GM19468 (cell line): ENCODE data around the gene KRT24.
"Not testable (repeated sequence)": the region's sequence is repeated elsewhere in the genome, so short reads cannot be mapped to it uniquely, and the experiment has no call there.

ENCODE experiments used
- ATAC-seq: cut with Tn5 transposase; IDR thresholded peaks from one replicate; pipeline ENCODE4 v1.9.1; 2021; ENCODE audit warnings: mild to moderate bottlenecking, moderate library complexity, moderate number of reproducible peaks; ENCODE audit not compliant: unreplicated experiment; ENCODE audit errors: extremely low read depth

The KRT24 gene

DNA sequence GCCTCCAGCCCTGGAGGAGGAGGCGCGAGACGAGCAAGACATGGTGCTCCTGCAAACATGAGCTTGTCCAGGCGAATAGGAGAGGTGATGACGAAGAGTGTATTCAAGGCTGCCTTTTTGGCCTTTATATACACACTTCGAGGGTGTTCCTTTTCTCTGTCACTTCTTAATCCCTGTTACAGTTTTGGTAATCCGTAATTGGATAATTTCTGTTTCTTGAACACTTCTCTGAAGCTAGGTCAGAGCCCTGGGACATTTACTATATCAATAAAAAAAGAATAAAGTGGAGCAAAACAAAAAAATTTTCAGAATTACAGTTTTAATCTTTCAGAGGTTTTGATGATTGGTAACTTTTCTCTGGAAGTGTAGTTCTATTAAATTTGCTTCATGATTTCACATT, at the start of gene KRT24:
Gene KRT24 (minus strand): TSS at position 101 of the 400 bp plus-strand sequence. CDS start 59 bp downstream, at position 42.
- no peak for ATAC-seq

DNA sequence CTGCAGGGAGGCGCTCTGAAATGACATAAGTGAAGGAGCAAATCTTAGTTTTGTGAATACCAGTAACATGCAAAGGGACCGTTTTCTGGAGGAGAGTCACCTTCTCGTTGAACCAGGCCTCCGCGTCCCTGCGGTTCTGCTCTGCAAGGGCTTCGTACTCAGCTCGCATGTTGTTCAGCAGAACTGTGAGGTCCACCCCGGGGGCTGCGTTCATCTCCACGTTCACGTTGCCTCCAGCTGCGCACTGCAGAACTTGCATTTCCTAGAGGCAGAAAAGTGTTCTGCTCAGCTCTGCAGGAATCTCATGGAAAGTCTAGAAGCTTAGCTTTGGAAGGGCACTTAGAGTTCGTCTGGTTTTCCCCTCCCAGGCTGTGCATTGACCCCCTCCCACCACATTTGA, 47.5 kb upstream of the KRT24 start:
- no peak for ATAC-seq

DNA sequence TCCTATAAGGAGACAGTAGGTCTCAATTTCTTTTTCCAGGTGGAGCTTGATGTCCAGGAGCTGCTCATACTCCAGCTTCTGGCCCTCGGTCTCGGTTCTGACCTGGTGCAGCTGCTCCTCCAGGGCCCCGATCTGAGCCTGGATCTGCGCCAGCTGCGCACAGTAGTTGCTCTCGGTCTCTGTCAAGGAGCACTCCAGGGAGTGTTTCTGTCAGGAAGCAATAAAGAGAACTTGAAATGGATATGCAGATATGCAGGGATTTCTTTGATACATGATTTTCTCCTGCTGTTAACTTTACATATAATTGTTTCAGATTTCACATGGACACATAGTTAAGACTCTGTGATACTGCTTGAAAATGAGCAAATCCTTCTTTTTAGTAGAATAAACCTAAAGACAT, 46.8 kb upstream of the KRT24 start:
- no peak for ATAC-seq

DNA sequence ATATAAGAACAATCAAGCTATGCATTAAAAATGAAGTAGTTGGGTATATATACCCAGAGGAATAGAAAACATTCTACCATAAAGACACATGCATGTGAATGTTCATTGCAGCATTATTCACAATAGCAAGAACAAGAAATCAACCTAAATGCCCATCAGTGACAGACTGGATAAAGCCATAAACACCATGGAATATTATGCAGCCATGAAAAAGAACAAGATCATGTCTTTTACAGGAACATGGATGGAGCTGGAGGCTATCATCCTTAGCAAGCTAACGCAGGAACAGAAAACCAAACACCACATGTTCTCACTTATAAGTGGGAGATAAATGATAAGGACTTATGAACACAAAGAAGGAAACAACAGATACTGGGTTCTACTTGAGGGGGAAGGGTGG, 45.1 kb upstream of the KRT24 start:
- not testable (repeated sequence) for ATAC-seq

DNA sequence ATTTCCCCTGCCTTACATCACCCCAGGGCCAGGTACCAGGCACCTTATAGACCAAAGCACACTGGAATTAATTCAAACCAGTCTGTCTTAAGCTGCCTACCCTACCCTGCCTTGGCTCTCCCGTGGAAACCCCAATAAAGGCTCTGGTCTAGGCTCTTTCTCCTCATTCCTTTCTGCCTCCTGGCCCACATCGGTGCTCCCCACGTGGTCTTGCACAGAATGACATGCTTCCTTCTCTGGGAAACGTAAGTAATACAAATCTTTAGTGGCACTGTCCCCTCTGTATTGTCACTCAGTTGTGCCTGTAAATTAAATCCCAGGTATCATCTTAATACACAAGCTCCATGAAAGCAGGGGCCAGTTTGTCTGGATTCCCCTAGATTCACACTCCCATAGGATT, 35.0 kb upstream of the KRT24 start:
- ATAC-seq = no peak

DNA sequence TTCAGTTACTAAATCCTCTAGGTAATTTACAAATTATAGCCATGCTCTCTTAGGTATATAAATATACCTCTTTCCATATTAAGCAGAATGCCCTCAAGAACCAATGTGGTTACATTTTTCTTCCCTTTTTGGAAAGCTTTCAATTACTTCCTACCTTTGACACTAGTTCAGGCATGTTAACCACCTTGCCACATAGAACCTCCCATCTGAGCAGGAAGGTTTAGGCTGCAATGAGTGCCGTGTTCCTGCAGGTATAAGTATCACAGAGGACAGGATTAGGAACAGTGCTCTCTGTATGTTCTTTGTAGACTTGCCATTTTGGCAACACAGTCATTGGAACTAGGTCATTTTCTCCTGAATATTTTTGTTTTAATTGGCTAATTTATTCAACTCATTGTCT, 31.5 kb upstream of the KRT24 start:
- no peak for ATAC-seq

DNA sequence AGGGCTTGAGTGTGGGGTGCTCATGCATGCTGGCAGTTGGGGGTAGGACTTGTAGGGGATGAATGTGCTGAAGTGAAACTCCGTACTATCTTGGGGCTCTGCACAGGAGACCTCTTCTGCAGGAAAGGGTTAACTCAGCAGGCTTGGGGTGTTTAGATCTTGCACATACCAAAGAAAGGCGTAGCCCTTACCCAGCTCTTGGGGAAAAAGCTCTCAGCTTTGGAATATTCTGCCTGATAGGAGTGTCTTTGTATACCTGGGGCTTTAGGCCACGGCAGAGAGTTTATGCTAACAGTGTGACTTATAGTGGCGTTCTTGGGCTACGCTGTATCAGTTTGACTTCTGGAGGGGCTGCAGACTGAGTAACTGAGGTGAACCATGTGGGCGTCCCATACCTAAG, 30.5 kb upstream of the KRT24 start:
- ATAC-seq = no peak

DNA sequence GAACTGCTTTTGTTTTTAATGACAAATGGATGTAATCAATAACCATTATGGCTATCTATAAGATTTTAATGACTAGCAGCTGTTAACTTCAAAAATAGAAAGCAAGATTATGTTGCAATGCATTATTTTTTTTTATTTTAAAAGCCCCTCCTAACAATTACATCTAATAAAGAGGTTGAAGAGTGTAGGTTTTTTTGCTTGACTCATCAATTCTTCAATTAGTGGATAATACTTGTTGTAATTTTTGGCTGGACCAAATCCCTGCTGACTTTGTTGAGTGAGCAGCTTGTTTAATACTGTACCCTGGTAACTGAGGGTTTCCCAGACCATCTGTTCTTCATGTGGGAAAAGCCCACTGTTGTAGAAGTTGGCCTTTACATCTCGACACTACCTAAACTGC, 27.4 kb upstream of the KRT24 start:
- ATAC-seq = no peak

DNA sequence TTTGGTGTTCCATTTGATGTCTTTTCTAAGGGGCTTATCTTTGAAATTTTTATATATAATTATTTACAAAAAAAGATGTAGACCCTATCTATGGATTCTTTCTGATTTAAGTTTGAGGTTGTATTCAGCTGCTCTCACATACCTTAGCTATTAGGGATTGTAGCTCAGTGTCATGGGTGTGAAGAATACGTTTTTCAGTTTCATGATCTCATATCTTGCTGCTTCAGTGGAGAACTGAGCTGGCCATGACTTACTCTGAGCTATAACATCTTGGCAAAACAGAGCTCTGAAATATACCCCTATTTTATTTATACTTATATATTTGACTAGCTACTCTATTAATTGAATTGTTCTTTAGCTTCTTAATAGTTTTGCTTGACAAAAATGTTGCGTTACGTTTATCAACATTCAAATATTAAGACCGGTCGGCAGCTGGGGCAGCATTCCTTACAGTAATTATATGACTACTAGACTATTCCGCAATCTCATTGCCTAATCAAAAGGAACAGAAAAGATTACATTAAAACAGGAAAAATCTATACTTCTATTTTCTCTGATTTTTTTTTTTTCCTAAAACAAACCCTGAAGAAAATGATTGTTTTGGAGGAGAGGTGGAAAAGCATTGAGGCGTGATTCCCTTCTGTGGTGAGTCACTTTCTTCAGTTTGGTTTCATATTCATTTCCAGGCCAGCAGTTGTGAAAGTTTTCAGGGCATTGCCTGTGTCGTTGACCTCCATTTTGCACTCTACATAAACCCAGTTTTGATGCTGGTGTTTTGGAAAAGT, 24.1 kb upstream of the KRT24 start:
- no peak for ATAC-seq

DNA sequence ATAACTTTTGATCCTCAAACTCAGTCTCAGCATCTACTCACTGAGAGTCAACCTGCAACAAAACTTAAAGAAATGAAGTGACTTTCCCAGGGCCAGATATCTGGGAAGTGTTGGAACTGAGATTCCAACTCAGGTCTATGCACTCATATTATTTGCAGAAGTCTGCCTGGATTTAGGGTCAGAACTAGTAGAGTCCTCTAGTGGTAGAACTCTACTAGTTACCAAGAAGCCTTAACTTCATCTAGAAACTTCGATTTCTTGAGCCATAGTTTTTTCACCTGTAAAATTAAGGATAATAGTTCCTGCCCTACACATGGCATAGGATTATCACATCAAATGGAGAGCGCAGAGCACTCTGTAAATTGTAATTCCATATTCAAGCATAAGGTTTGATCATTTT, 23.4 kb upstream of the KRT24 start:
- ATAC-seq = no peak

DNA sequence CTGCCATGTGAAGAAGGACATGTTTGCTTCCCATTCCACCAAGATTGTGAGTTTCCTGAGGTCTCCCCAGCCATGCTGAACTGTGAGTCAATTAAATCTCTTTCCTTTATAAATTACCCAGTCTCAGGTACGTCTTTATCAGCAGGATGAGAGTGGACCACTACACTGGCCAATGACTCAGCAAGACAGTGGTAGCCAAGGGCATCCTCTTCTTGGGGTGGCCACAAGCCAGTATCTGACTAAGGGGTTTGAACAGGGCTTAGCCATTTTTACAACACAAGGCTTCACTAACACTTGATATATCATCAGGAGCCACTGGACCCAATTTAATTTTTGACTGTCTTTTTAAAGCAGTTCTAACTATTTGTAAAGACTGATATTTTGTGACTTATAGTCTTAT, 21.1 kb upstream of the KRT24 start:
- no peak for ATAC-seq

DNA sequence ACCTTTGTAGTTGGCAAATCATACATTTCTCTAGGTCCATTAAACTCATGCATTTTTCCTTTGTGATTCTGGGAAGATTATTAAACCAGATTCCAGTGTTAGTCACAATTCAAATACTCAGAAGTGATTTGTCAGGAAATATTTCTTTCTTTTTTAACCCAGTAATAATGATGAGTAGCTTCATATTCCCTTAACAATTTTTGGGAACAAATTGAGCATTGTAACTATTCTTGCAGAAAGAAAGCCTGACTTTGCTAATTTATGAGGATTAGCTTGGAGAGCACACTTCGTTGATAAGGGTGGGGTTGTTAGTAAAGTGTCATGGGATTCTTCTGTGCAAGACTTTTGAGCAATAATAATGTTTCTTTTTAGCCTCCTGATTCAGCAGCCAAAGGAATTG, 18.7 kb upstream of the KRT24 start:
- ATAC-seq = no peak

DNA sequence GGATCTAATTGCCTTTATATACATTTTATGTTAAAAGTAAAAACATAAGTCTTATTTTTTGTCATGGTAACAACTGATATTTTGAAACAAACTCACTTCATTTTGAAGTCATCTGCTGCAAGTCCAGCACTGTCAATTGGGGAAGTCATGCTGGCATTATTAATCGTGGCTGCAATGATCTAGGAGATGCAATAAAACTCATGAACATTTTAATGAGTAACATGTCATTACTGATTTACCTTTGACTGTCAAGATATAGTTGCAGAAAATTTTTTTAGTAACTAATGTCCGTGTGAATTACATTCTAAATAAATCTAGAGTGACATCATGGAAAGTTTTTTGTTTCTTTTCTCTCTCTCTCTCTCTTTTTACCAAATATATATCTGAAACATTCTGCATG, 17.3 kb upstream of the KRT24 start:
- no peak for ATAC-seq

DNA sequence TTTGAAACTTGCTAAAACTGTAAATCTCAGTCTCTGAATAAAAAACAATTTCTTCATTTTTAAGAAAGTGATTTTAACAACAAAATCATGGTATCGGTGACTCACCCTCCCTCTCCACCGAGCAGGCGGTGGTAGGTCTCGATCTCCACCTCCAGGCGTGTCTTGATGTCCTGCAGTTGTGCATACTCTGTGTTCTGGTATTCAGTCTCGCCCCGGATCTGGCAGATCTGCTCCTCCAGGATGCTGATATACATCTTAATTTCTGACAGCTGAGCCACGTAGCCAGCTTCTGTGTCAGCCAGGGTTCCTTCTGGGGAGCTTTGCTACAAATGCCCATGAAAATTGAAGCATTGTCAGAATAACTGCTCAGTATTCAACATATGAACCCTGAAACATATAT, 15.4 kb upstream of the KRT24 start:
- ATAC-seq = no peak

DNA sequence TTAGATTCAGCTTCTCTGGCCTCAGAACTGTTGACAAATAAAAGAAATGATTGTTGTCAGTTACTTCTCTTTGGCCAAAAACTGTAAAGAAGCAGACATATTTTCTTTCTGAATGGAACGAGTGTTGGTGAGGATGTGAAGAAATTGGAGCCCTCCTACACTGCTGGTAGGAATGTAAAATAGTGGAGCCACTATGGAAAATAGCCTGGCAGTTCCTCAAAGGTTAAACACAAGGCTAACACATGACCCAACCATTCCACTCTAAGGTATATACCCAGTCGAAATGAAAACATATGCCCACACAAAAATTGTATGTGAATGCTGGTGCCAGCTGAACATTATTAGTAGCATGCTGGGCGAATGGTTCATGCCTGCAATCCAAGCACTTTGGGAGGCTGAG, 14.2 kb upstream of the KRT24 start:
- ATAC-seq = no peak

DNA sequence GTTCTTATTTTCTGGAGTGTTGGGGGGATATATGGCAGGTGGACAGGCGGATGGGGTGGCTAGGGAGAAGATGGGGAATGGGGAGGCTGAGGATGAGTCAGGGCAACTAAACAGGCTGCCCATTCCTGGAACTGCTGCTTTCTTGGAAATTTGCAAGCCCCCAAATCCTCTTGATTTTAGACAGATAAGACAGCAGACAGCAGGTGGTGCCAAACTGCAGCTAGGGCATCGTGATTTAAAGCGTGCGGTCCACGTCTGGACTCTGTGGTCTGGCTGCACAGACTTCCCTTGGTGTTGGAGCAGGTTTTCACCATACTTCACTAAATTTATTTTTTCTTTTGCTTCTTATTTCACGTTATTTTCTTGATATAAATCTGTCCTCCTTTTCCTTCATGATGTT, 10.9 kb upstream of the KRT24 start:
- no peak for ATAC-seq

DNA sequence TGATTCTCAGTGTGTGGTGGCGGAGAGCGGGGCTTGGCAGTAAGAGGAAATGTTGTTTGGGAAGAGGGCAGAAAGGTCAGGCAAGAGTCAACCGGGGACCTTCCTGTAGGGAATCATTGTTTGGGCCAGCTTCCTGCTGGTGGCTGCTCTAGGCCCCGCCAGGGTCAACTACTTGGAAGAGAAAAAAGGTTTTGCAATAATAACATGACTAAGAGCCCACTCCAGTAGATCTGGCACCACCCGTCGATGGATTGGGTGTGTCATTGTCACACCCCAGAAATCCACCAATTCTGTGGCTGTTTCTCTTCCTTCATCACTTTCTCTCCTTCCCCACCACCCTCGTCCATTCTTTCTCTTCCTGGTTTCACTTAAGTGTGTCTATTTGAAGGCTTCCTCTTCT, 4.2 kb upstream of the KRT24 start:
- no peak for ATAC-seq

DNA sequence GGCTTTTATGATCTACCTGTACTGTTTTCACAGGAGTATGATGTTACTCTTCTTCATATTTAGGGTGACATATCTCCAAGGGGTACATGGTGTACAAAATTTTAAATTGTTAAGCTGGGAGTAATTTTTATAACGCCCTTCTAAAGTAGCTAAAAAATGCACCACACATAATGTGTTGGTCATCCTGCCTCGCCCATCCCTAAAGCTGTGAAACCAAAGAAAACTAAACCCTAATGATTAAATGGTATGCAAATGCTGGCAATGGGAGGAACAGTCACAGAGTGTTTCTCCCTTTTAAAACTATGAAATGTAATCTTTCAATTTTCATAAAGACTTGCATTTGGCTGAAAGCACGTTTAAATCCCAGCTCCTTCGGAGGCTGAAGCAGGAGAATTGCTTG, 2.0 kb upstream of the KRT24 start:
- no peak for ATAC-seq

DNA sequence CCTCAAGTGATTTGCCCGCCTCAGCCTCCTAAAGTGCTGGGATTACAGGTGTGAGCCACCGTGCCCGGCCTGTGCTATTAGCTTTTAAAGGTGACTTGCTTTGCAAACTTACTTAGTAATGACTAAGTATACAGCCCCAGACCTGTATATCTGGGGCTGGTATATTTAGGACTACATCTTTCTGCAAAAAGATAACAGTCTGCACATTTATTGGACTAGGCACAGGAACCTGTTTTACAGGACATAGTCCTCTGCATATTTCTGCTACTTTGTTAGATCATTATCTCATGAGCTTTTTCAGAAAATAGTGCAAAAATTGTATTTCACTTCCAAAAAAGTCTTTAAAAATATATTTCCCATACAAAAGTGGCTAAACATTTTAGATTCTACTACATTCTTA, 1.3 kb downstream of the KRT24 start:
- no peak for ATAC-seq

DNA sequence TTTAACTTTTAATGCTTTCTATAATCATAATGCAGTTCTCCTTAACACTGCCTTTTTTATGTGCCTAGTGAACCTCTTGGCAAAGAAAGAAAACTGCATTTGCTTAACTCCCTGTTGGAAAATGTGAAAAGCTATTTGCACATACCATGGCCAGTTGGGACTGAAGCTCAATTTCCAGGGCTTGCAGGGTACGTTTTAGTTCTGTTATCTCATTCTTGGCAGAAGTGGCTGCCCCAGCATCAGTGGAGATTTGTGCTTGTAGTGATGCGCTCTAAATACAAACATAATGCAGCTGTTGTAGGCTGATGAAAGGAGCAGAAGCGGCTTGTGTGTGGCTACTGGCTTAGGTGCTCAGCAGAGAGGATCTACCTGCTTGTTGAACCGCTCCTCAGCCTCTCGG, 3.7 kb downstream of the KRT24 start:
- no peak for ATAC-seq

DNA sequence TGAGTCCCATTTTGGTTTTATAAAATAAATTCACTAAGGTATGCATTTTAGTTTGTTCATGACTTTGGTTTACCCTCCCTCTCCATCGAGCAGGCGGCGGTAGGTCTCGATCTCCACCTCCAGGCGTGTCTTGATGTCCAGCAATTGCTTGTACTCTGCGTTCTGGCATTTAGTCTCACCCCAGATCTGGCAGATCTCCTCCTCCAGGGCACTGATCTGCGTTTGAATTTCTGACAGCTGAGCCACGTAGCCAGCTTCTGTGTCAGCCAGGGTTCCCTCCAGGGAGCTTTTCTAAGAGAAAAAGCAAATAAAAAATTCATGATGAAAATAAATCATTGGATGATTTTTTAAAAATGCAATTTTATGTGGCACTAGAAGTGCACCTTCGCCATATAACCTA, 4.2 kb downstream of the KRT24 start:
- no peak for ATAC-seq

DNA sequence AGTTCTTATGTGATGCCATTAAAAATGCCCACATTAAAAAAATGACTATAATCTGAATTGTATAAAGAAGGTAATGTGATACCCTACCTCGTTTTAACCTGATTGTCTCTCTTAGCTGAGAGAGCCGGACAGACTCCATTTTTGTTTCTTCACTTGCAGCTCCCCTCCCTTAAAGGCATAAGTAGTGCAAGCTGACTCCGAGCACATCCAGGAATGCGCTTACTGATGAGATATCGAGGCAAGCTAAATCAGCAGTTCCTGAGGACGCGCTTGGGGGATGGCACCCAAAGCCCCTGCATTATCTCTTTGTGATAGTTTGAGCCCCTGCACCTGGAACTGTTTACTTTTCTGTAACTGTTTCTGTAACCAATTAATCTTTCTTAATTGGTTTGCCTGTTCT, 6.3 kb downstream of the KRT24 start:
- no peak for ATAC-seq

DNA sequence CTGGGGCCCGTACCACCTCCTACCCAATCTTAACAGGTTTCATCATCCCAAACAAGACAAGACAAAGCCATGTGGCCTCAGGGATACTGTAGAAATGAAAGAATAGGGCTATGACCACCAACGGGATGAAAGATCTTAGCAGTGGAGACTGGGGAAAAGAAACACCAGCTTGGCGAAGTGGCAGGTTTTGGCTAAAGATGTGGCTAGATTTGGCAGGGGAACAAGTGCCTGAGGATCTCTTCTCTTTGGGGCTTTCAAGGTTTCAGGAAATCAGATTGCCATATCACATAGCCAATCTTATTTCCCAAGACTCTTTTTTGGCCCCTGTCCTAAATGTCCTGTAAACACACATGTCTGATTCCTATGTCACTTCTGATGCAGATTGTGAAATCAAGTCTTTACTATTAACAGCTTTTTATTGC, 6.9 kb downstream of the KRT24 start:
- ATAC-seq = no peak
